Neural cell (in vitro differentiated cells): ENCODE data around the gene OTUB1. TPM values are rescaled to one million over a fixed set of nuclear protein-coding genes. Genes with fewer than 3 reads are reported as not detected.

Experiments used
- H2AFZ ChIP-seq: fragments of 200-600, 300-800 bp; sonication (generic), shearing (Covaris generic); 2 replicates; pipeline ENCODE4 v1.6.0; 2014; ENCODE audit warnings: low read depth, mild to moderate bottlenecking, antibody characterized with exemption, low read length, moderate library complexity
- H3F3A ChIP-seq: fragments of 200-600 bp; shearing (Covaris generic); 2 replicates; pipeline ENCODE4 v1.6.1; 2016; ENCODE audit warnings: mild to moderate bottlenecking, moderate library complexity, mixed read lengths, antibody characterized with exemption, low read length; ENCODE audit not compliant: insufficient read depth, poor library complexity, severe bottlenecking
- H3K27ac ChIP-seq: fragments of 200-600, 300-800 bp; sonication (generic), shearing (Covaris generic); 2 replicates; pipeline ENCODE4 v1.5.1; 2014; ENCODE audit warnings: mild to moderate bottlenecking, low read length, moderate library complexity
- H3K27me3 ChIP-seq: fragments of 300-800, 200-600 bp; sonication (generic), shearing (Covaris generic); 2 replicates; pipeline ENCODE4 v1.6.0; 2014; ENCODE audit warnings: mild to moderate bottlenecking, low read depth, low read length, moderate library complexity; ENCODE audit not compliant: insufficient read depth
- H3K36me3 ChIP-seq: fragments of 300-800, 200-600 bp; sonication (generic), shearing (Covaris generic); 2 replicates; pipeline ENCODE4 v1.5.1; 2014; ENCODE audit warnings: mild to moderate bottlenecking, antibody characterized with exemption, low read length, moderate library complexity; ENCODE audit not compliant: insufficient read depth
- H3K4me2 ChIP-seq: fragments of 300-800, 200-600 bp; sonication (generic), shearing (Covaris generic); 2 replicates; pipeline ENCODE4 v1.6.0; 2014; ENCODE audit warnings: mild to moderate bottlenecking, low read length
- H3K4me3 ChIP-seq: fragments of 300-800, 200-600 bp; sonication (generic), shearing (Covaris generic); 2 replicates; pipeline ENCODE4 v1.5.1; 2014; ENCODE audit warnings: mild to moderate bottlenecking, low read length, moderate library complexity
- H3K79me2 ChIP-seq: fragments of 200-600 bp; shearing (Covaris generic); replicated peaks from 2 replicates; pipeline ENCODE4 v1.6.0; 2014; ENCODE audit warnings: mild to moderate bottlenecking, low read length, moderate library complexity; ENCODE audit not compliant: insufficient read depth
- H3K9ac ChIP-seq: fragments of 300-800, 200-600 bp; sonication (generic), shearing (Covaris generic); 2 replicates; pipeline ENCODE4 v1.6.1; 2016; ENCODE audit warnings: mild to moderate bottlenecking, low read length, mixed read lengths
- H3K9me2 ChIP-seq: fragments of 200-600 bp; shearing (Covaris generic); 2 replicates; pipeline ENCODE4 v1.6.1; 2016; ENCODE audit warnings: mild to moderate bottlenecking, low read length, mixed read lengths; ENCODE audit not compliant: insufficient read depth
- H3K9me3 ChIP-seq: fragments of 200-600, 300-800 bp; sonication (generic), shearing (Covaris generic); 2 replicates; pipeline ENCODE4 v1.6.1; 2016; ENCODE audit warnings: mild to moderate bottlenecking, mixed run types, low read length, moderate library complexity, mixed read lengths
- H4K20me1 ChIP-seq: fragments of 200-600 bp; shearing (Covaris generic); 2 replicates; pipeline ENCODE4 v1.6.1; 2016; ENCODE audit warnings: mild to moderate bottlenecking, mixed run types; ENCODE audit not compliant: insufficient read depth
- EP300 ChIP-seq: fragments of 450-650 bp; conservative IDR thresholded peaks from 2 replicates; pipeline ENCODE4 v1.6.1; 2014; ENCODE audit warnings: antibody characterized with exemption, mild to moderate bottlenecking, moderate library complexity; ENCODE audit not compliant: poor library complexity, severe bottlenecking
- EZH2 ChIP-seq: fragments of 200-600, 300-800 bp; shearing (Covaris generic), sonication (generic); IDR thresholded peaks from 2 replicates; pipeline ENCODE4 v1.6.1; 2014; ENCODE audit warnings: antibody characterized with exemption, low read length, borderline replicate concordance, mild to moderate bottlenecking; ENCODE audit not compliant: insufficient read depth, poor library complexity, severe bottlenecking
- MXI1 ChIP-seq: fragments of 450-650 bp; conservative IDR thresholded peaks from 2 replicates; pipeline ENCODE4 v1.6.1; 2014; ENCODE audit warnings: antibody characterized with exemption, mild to moderate bottlenecking; ENCODE audit not compliant: poor library complexity, severe bottlenecking
- POLR2AphosphoS5 ChIP-seq: IDR thresholded peaks from 2 replicates; pipeline ENCODE4 v1.6.1; 2012
- RAD21 ChIP-seq: fragments of 450-650 bp; conservative IDR thresholded peaks from 2 replicates; pipeline ENCODE4 v1.6.1; 2014; ENCODE audit warnings: antibody characterized with exemption, mild to moderate bottlenecking, moderate library complexity
- SMC3 ChIP-seq: fragments of 450-650 bp; conservative IDR thresholded peaks from 2 replicates; pipeline ENCODE4 v1.6.1; 2014; ENCODE audit warnings: antibody characterized with exemption, mild to moderate bottlenecking, moderate library complexity; ENCODE audit not compliant: poor library complexity
- TAF1 ChIP-seq: IDR thresholded peaks from 2 replicates; pipeline ENCODE4 v1.6.1; 2012; ENCODE audit warnings: low read depth
- polyA plus RNA-seq: library from polyadenylated mRNA; depleted of rRNA; stranded (reverse); fragments of >200 nt; gene quantifications from 2 replicates; pipeline ENCODE4 v1.2.3, GENCODE V29; 2014
- TF ChIP-seq, protein P1 (sequence below): fragments of 450-650 bp; IDR thresholded peaks from 2 replicates; pipeline ENCODE4 v1.5.1; 2014; ENCODE audit warnings: antibody characterized with exemption, mild to moderate bottlenecking, moderate library complexity; ENCODE audit not compliant: poor library complexity, severe bottlenecking
- TF ChIP-seq, protein P2 (sequence below): IDR thresholded peaks from 2 replicates; pipeline ENCODE4 v1.6.1; 2012; ENCODE audit warnings: borderline replicate concordance

The OTUB1 gene
- polyA plus RNA-seq, 1 donor from 2014 or later: 103 TPM

DNA sequence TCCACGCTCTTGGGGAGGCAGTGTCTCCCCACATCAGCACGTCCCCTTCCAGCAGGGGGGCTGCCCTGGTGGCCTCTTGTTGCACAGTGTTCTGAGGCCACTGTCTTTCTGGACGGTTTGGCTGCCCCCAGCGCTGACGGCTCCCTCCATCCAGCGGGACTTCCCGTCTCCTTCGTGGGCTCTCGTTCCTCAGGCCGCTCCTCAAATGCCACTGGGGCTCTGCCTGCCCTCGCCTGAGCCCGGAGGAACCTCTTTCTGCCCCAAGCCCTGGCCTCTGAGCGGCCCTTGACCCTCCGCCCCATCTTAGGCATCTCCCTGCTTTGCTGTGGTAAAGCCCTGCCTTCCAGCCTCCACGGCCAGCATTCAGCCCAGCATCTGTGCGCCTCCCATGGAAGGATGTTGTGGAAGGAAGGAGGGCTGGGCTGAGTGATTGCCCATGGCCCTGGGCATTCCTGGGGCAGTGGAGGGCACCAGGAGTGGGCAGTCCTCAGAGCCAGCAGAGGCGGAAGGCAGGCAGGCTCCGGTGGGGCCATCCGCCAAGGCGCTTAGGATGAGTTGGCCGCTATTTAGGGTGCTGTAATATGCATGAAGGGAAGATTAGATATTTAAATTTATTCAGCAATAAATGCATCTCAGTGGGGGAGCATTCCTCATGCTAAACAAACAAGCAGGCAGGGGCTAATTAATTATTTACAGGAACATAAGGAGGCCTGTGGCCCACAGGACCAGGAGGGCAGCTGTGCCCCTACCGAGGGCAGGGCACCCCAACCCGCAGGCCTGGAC, 17.8 kb downstream of the OTUB1 start:
- no peaks in the 10 kb centered on the region for H3K79me2 ChIP-seq
- H3F3A ChIP-seq: no peaks in the 10 kb centered on the region
- H3K36me3 ChIP-seq: no peaks in the 10 kb centered on the region
- H3K9me3 ChIP-seq: no peaks in the 10 kb centered on the region
- H3K4me3 ChIP-seq: no peak overlapping the region
- TF ChIP-seq, protein P1, sequence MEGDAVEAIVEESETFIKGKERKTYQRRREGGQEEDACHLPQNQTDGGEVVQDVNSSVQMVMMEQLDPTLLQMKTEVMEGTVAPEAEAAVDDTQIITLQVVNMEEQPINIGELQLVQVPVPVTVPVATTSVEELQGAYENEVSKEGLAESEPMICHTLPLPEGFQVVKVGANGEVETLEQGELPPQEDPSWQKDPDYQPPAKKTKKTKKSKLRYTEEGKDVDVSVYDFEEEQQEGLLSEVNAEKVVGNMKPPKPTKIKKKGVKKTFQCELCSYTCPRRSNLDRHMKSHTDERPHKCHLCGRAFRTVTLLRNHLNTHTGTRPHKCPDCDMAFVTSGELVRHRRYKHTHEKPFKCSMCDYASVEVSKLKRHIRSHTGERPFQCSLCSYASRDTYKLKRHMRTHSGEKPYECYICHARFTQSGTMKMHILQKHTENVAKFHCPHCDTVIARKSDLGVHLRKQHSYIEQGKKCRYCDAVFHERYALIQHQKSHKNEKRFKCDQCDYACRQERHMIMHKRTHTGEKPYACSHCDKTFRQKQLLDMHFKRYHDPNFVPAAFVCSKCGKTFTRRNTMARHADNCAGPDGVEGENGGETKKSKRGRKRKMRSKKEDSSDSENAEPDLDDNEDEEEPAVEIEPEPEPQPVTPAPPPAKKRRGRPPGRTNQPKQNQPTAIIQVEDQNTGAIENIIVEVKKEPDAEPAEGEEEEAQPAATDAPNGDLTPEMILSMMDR: no peak
- no peak for TF ChIP-seq POLR2AphosphoS5
- no peak for TF ChIP-seq EP300
- no peak for TF ChIP-seq TAF1
- TF ChIP-seq SMC3: no peak
- TF ChIP-seq MXI1: no peak
- TF ChIP-seq RAD21: no peak
- H3K27me3 ChIP-seq: peaks cover 7% of the 10 kb centered on the region
- no peak overlapping the region for H2AFZ ChIP-seq
- H3K9ac ChIP-seq: no peak overlapping the region
- no peak overlapping the region for H3K4me2 ChIP-seq
- H3K9me2 ChIP-seq: no peaks in the 10 kb centered on the region
- no peaks in the 10 kb centered on the region for H4K20me1 ChIP-seq
- no peak overlapping the region for H3K27ac ChIP-seq

DNA sequence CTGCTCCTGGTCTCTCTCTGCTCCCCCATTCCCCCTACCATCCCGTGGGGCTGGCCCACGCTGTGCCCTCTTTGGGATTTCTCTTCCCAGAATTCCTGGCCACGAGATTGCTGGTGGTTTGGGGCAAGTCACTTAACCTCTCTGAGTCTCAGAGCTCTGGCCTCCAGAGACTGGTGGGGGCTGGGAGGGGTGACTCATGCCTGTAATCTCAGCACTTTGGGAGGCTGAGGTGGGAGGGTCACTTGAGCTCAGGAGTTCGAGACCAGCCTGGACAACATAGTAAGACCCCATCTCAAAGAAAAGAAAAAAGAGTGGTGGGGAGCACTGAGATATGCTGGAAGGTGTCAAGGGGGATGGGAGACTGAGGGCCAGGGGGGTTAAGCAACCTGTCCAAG, 18.3 kb downstream of the OTUB1 start:
- Histone ChIP-seq H3K27ac (no peak overlapping the region), H2AFZ (no peak overlapping the region), H3K4me2 (no peak overlapping the region), H3F3A (no peaks in the 10 kb centered on the region), H3K4me3 (no peak overlapping the region), H3K9me2 (no peaks in the 10 kb centered on the region), H4K20me1 (no peaks in the 10 kb centered on the region), H3K27me3 (peaks cover 7% of the 10 kb centered on the region), H3K36me3 (no peaks in the 10 kb centered on the region), H3K9me3 (no peaks in the 10 kb centered on the region), H3K9ac (no peak overlapping the region), H3K79me2 (no peaks in the 10 kb centered on the region)
- no peak for TF ChIP-seq POLR2AphosphoS5
- no peak for TF ChIP-seq EP300
- TF ChIP-seq EZH2: no peak
- TF ChIP-seq, protein P1: no peak

DNA sequence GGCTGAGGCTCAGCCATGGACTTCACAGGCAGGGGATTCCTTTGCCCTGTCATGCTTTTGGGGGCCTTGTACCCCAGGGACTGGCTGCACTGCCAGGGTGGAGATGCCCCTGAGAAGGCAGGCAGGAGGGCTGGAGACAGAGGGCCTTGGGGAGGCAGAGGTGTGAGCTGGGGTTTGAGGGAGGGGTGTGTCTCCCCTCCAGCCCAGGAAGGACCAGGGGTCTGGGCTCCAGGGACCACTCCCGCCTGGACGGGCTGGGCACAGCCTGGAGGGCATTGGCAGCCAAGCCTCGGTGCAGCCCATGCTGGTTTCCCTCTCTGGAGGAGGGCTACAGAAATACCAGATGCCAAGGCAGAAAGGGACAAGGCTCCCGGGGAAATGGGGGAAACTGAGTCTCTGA, 19.5 kb downstream of the OTUB1 start:
- H3K27me3 ChIP-seq: peaks cover 7% of the 10 kb centered on the region

More for the DNA sequence above, 19.5 kb downstream of the OTUB1 start:
- no peaks in the 10 kb centered on the region for H3F3A ChIP-seq
- H3K9me3 ChIP-seq: no peaks in the 10 kb centered on the region
- TF ChIP-seq, protein P1: no peak
- TF ChIP-seq EZH2: no peak
- TF ChIP-seq, protein P2, sequence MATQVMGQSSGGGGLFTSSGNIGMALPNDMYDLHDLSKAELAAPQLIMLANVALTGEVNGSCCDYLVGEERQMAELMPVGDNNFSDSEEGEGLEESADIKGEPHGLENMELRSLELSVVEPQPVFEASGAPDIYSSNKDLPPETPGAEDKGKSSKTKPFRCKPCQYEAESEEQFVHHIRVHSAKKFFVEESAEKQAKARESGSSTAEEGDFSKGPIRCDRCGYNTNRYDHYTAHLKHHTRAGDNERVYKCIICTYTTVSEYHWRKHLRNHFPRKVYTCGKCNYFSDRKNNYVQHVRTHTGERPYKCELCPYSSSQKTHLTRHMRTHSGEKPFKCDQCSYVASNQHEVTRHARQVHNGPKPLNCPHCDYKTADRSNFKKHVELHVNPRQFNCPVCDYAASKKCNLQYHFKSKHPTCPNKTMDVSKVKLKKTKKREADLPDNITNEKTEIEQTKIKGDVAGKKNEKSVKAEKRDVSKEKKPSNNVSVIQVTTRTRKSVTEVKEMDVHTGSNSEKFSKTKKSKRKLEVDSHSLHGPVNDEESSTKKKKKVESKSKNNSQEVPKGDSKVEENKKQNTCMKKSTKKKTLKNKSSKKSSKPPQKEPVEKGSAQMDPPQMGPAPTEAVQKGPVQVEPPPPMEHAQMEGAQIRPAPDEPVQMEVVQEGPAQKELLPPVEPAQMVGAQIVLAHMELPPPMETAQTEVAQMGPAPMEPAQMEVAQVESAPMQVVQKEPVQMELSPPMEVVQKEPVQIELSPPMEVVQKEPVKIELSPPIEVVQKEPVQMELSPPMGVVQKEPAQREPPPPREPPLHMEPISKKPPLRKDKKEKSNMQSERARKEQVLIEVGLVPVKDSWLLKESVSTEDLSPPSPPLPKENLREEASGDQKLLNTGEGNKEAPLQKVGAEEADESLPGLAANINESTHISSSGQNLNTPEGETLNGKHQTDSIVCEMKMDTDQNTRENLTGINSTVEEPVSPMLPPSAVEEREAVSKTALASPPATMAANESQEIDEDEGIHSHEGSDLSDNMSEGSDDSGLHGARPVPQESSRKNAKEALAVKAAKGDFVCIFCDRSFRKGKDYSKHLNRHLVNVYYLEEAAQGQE: no peak
- TF ChIP-seq RAD21: no peak
- TF ChIP-seq MXI1: no peak
- no peak for TF ChIP-seq EP300
- no peak for TF ChIP-seq SMC3
- TF ChIP-seq TAF1: no peak
- no peak for TF ChIP-seq POLR2AphosphoS5
- H3K4me2 ChIP-seq: no peak overlapping the region
- no peaks in the 10 kb centered on the region for H3K79me2 ChIP-seq
- no peaks in the 10 kb centered on the region for H3K9me2 ChIP-seq
- H3K36me3 ChIP-seq: no peaks in the 10 kb centered on the region
- H3K27ac ChIP-seq: no peak overlapping the region
- no peaks in the 10 kb centered on the region for H4K20me1 ChIP-seq
- H2AFZ ChIP-seq: no peak overlapping the region
- H3K4me3 ChIP-seq: no peak overlapping the region
- no peak overlapping the region for H3K9ac ChIP-seq
